Measurements from ENCODE around the gene MRPS2.
A peak's percentile ranks its signal among the peaks of the same experiment; 100 is the strongest.

GRCh38 chr9:135478829-135479468 lies 21.5 kb upstream of the MRPS2 start:
- TF ChIP-seq CTCF (IDR thresholded peaks at IDR 0.05) (peak; percentile 33), EZH2 (IDR thresholded peaks at IDR 0.05) (no peak), EZH2phosphoT487 (IDR thresholded peaks at IDR 0.05) (no peak)

All from neural progenitor cell (in vitro differentiated cells).